ENCODE measurements around the gene KRT4. TPM values are rescaled to one million over a fixed set of nuclear protein-coding genes. Genes with fewer than 3 reads are reported as not detected.
"Not testable (repeated sequence)": the region's sequence is repeated elsewhere in the genome, so short reads cannot be mapped to it uniquely, and the experiment has no call there.

KRT4 gene
- total and polyA plus RNA-seq, 12 donors: 0.06 to 6.2 (median 0.61) TPM; not detected in 8

DNA sequence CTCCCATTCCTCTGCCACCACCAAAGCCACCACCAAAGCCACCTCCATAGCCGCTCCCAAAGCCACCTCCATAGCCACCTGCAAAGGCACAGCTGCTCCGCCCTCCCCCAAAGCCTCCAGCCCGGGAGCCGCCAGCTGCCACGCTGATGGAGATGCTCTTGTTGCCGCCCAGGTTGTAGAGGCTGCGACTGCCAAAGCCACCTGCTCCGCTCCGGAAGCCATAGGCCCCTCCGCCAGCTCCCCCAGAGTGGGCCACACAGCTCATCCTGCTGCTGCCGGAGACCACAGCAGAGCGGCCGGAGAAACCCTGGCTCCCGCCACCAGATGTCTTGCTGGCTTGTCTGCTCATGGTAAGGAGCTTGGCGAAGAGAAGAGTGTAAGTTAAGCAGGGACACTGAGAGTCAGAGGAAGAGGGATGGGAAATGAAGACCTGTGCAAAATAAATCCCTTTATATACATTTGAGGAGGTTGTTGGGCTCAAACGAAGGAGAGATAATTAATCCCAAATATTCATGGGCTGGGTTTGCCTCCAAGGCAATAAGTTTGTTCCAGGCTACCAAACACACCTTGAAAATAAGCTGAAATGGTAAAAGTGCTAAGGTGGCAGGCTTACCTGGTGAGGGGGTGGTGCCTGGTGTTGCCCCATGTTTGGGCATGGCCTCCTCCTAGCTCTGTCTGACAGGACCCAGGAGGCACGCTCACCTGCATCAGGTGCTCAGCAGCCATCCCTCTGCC, 18.1 kb downstream of the KRT4 start, which contains the start of gene KRT3:
Gene KRT3, minus strand, starts transcription at position 424 of the 735 bp plus-strand sequence. Its CDS starts 75 bp downstream, at position 349.
- DNase-seq: no peak
- peaks cover 9% of the 10 kb centered on the region for H3K27me3 ChIP-seq
- H3K4me1 ChIP-seq (replicated peaks in 1 of 2): no peaks in the 10 kb centered on the region
- intact Hi-C loops (cut with DNase I): no loop called here
- WGBS, 4 donors: 84 to 93% (median 88%) methylated on average over 9 to 17 of the region's 17 CpGs
- H3K36me3 ChIP-seq (replicated peaks in 1 of 2): no peaks in the 10 kb centered on the region
- no peak for TF ChIP-seq POLR2A (IDR thresholded peaks at IDR 0.05)
- TF ChIP-seq, protein P1, sequence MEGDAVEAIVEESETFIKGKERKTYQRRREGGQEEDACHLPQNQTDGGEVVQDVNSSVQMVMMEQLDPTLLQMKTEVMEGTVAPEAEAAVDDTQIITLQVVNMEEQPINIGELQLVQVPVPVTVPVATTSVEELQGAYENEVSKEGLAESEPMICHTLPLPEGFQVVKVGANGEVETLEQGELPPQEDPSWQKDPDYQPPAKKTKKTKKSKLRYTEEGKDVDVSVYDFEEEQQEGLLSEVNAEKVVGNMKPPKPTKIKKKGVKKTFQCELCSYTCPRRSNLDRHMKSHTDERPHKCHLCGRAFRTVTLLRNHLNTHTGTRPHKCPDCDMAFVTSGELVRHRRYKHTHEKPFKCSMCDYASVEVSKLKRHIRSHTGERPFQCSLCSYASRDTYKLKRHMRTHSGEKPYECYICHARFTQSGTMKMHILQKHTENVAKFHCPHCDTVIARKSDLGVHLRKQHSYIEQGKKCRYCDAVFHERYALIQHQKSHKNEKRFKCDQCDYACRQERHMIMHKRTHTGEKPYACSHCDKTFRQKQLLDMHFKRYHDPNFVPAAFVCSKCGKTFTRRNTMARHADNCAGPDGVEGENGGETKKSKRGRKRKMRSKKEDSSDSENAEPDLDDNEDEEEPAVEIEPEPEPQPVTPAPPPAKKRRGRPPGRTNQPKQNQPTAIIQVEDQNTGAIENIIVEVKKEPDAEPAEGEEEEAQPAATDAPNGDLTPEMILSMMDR (IDR thresholded peaks at IDR 0.05): no peak
- no peak within 1 kb of the TSS for H3K27ac ChIP-seq
- no peak within 1 kb of the TSS for H3K4me3 ChIP-seq
- H3K9me3 ChIP-seq (replicated peaks in 1 of 3): no peaks in the 10 kb centered on the region

DNA sequence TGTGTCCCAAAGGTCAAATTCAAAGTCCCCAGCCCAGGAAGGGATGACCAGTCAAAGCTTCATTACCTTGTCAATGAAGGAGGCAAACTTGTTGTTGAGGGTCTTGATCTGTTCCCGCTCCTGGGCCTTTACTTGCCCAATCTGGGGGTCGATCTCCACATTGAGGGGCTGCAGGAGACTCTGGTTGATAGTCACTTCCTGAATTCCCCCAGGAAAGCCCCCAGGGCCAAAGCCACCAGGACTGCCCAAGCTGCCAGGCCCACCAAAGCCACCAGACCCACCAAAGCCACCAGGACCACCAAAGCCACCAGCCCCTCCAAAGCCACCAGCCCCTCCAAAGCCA, 18.6 kb downstream of the KRT4 start:
- WGBS, 4 donors: 88 to 100% (median 90%) methylated on average over 1 to 2 of the region's 2 CpGs
- H3K36me3 ChIP-seq (replicated peaks in 1 of 2); DNase-seq; H3K4me3 ChIP-seq; intact Hi-C loops (cut with DNase I); H3K9me3 ChIP-seq (replicated peaks in 1 of 3); H3K27ac ChIP-seq; H3K4me1 ChIP-seq (replicated peaks in 1 of 2): not testable (repeated sequence)
- H3K27me3 ChIP-seq: peaks cover 11% of the 10 kb centered on the region

DNA sequence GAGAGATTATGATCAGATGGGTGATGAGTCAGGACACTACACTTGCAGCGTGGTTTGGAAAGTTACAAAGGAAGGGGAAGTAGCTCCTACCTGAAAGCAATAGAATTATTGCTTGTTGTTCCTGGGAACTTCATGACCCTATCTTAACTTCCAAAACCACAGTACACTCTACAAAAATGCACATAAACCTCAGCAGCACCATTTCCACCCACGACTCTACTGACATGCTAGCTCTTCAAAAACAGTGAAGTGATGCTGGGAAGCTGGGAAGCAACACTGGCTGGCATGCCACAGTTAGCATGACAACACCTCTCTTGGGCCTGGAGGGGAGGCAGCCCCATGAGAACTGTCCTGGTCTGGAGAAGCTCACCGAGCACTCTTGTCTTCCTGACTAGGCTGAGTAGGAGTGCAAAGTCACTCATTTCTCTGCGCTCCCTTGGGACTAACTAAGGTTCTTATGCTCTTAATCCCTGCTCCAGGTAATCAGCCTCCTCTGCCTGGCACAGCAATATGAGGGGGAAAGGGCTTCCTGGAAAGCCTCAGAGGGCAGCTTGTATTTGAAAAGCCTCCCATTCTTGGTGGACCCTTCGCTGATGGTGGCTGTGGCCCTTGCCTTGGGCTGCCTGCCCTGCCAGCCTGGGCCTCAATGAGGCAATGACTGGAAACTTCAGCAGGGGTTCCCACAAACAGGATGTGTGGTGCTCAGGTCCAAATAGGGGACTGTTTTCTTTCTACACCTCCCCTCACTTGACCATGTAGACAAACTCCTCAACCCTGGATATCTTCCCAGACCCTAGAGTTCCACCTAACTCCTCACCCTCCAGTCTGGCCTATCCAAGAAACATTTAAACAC, 19.2 kb downstream of the KRT4 start:
- TF ChIP-seq, protein P1 (IDR thresholded peaks at IDR 0.05): no peak
- TF ChIP-seq POLR2A (IDR thresholded peaks at IDR 0.05): no peak
- intact Hi-C loops (cut with DNase I): no loop called here
- H3K36me3 ChIP-seq (replicated peaks in 1 of 2): no peaks in the 10 kb centered on the region
- no peak overlapping the region for H3K27ac ChIP-seq
- H3K9me3 ChIP-seq (replicated peaks in 1 of 3): no peaks in the 10 kb centered on the region
- WGBS, 4 donors: 81 to 89% (median 83%) methylated on average over 3 to 5 of the region's 5 CpGs
- H3K4me1 ChIP-seq (replicated peaks in 1 of 2): no peaks in the 10 kb centered on the region
- H3K27me3 ChIP-seq: peaks cover 14% of the 10 kb centered on the region
- H3K4me3 ChIP-seq: no peak overlapping the region
- no peak for DNase-seq

DNA sequence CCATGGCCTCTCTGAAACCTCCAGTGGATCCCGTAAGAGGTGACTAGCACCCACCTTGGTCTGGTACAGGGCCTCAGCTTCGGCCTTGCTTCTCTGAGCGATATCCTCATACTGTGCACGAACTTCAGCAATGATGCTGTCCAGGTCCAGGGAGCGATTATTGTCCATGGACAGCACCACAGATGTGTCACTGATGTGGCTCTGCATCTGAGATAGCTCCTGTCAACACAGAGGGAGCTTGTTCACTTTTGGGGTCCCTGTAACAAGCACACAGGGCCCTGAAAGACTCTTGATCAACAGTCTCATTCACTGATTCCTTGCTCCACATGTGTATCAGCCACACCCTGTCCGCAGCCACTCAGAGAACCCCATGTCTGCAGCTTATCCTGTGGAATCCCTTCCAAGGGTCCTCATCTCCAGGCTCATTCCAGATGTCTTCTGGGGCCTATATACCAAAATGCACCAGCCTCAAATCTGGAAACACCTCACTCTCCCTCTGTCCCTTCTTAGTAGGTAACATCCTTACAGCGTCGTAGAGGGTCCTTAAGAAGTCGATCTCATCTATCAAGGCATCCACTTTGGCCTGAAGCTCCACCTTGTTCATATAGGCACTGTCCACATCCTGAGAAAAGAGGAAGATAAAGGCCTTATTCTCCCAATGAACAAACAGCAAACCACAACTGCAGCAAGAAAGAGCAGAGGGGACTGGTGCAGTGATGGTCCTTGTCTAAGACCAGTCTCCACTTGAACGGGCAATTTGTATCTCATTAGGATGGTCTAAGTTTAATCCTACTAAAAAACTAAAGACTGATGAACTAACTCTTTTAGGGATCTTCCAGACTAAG, 21.5 kb downstream of the KRT4 start:
- no peak for TF ChIP-seq POLR2A (IDR thresholded peaks at IDR 0.05)
- H3K27me3 ChIP-seq: peaks cover 17% of the 10 kb centered on the region

More for the DNA sequence above, 21.5 kb downstream of the KRT4 start:
- intact Hi-C loops (cut with DNase I): no loop called here
- H3K9me3 ChIP-seq (replicated peaks in 1 of 3): no peaks in the 10 kb centered on the region
- DNase-seq: no peak
- WGBS, 4 donors: 75 to 89% (median 83%) methylated on average over 10 of the region's 10 CpGs
- no peak overlapping the region for H3K27ac ChIP-seq
- H3K4me1 ChIP-seq (replicated peaks in 1 of 2): no peaks in the 10 kb centered on the region
- no peaks in the 10 kb centered on the region for H3K36me3 ChIP-seq (replicated peaks in 1 of 2)
- no peak overlapping the region for H3K4me3 ChIP-seq

Data from adrenal gland (tissue), 12 donors.